ENCODE data around the gene ZNF577. TPM values are rescaled to one million over a fixed set of nuclear protein-coding genes. Genes with fewer than 3 reads are reported as not detected.
A peak's percentile ranks its signal among the peaks of the same experiment; 100 is the strongest.

Gene ZNF577
- total RNA-seq, 1 donor from 2014 or later: 45.0 TPM

GRCh38 chr19:51873097-51873496 lies 14.7 kb downstream of the ZNF577 start:
- no peak for DNase-seq (ENCODE audit: low spot score)

- DNase-seq (ENCODE audit: low spot score): no peak
Observed at GRCh38 chr19:51861870-51862622, 25.7 kb downstream of the ZNF577 start.

GRCh38 chr19:51837145-51837544 lies 50.6 kb downstream of the ZNF577 start:
- DNase-seq (ENCODE audit: low spot score): no peak

GRCh38 chr19:51830274-51830673 lies 57.5 kb downstream of the ZNF577 start:
- peak; percentile 35 for DNase-seq (ENCODE audit: low spot score)

GRCh38 chr19:51824281-51825005 lies 63.3 kb downstream of the ZNF577 start:
- DNase-seq (ENCODE audit: low spot score): peak; percentile 25

- no peak for DNase-seq (ENCODE audit: low spot score)
Observed at GRCh38 chr19:51822946-51823345, 64.8 kb downstream of the ZNF577 start.

GRCh38 chr19:51822325-51822724 lies 65.4 kb downstream of the ZNF577 start:
- no peak for DNase-seq (ENCODE audit: low spot score)

- no peak for DNase-seq (ENCODE audit: low spot score)
Observed at GRCh38 chr19:51821921-51822320, 65.8 kb downstream of the ZNF577 start.

- no peak for DNase-seq (ENCODE audit: low spot score)
Observed at GRCh38 chr19:51821456-51821855, 66.3 kb downstream of the ZNF577 start.

Other genes starting within 250 kb of the ZNF577 start
- gene SIGLEC14, start 241.1 kb downstream of the ZNF577 start, total RNA-seq (ENCODE audit: insufficient read depth, low replicate concordance): 3.6 TPM
- 27.9 TPM for gene SPACA6, start 194.6 kb downstream of the ZNF577 start, total RNA-seq (ENCODE audit: insufficient read depth, low replicate concordance)
- gene HAS1, start 164.0 kb downstream of the ZNF577 start, total RNA-seq (ENCODE audit: insufficient read depth, low replicate concordance): not detected
- gene FPR1, start 136.1 kb downstream of the ZNF577 start, total RNA-seq (ENCODE audit: insufficient read depth, low replicate concordance): 13.5 TPM
- gene FPR2, start 126.8 kb downstream of the ZNF577 start, total RNA-seq (ENCODE audit: insufficient read depth, low replicate concordance): 7.0 TPM
- 2.6 TPM for gene FPR3, start 92.8 kb downstream of the ZNF577 start, total RNA-seq (ENCODE audit: insufficient read depth, low replicate concordance)
- gene ZNF649, start 17.1 kb upstream of the ZNF577 start, total RNA-seq (ENCODE audit: insufficient read depth, low replicate concordance): 10.8 TPM
- gene ZNF613, start 39.5 kb upstream of the ZNF577 start, total RNA-seq (ENCODE audit: insufficient read depth, low replicate concordance): 11.8 TPM
- gene ZNF350, start 98.9 kb upstream of the ZNF577 start, total RNA-seq (ENCODE audit: insufficient read depth, low replicate concordance): 13.2 TPM
- gene ZNF615, start 120.3 kb upstream of the ZNF577 start, total RNA-seq (ENCODE audit: insufficient read depth, low replicate concordance): 18.1 TPM
- 12.0 TPM for gene ZNF614, start 140.4 kb upstream of the ZNF577 start, total RNA-seq (ENCODE audit: insufficient read depth, low replicate concordance)
- 15.6 TPM for gene ZNF432, start 160.9 kb upstream of the ZNF577 start, total RNA-seq (ENCODE audit: insufficient read depth, low replicate concordance)
- 58.5 TPM for gene ZNF841, start 207.8 kb upstream of the ZNF577 start, total RNA-seq (ENCODE audit: insufficient read depth, low replicate concordance)

All from umbilical cord (tissue), 2 donors.